Right hindlimb (tissue), 1 donor: ENCODE measurements around the gene RYR1.
"Not testable (repeated sequence)": the region's sequence is repeated elsewhere in the genome, so short reads cannot be mapped to it uniquely, and the experiment has no call there.

Experiments
- DNase-seq: peaks from one replicate; pipeline ENCODE4 v3.0.0-alpha.2; 2018

Gene RYR1

DNA sequence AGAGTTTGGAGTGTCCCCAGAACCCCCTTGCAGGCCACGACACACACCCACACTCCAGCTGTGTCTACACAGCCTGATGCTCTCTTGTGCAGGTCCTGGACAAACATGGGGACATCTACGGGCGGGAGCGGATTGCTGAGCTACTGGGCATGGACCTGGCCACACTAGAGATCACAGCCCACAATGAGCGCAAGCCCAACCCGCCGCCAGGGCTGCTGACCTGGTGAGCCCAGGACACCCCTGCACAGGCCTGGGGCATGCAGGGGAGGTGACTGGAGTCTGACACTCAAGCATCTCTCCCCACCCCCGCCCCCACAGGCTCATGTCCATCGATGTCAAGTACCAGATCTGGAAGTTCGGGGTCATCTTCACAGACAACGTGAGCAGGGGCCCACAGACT, 144.3 kb downstream of the RYR1 start:
- DNase-seq: no peak

- not testable (repeated sequence) for DNase-seq
These were observed 145.8 kb downstream of the RYR1 start for GRCh38 chr19:38579304-38579703.

DNA sequence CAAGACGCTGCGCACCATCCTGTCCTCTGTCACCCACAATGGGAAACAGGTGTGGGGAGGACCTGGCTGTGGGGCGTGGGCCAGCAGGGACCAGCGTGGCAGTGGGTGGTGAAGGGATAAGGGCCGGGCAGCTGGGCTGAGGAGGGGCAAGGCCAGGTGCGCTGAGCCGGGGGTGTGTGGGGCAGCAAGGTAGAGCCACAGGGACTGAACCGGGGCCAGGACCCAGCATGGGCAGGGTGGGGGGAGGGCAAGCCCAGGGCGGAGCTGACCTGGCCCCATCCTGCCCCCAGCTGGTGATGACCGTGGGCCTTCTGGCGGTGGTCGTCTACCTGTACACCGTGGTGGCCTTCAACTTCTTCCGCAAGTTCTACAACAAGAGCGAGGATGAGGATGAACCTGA, 146.6 kb downstream of the RYR1 start:
- DNase-seq: no peak

DNA sequence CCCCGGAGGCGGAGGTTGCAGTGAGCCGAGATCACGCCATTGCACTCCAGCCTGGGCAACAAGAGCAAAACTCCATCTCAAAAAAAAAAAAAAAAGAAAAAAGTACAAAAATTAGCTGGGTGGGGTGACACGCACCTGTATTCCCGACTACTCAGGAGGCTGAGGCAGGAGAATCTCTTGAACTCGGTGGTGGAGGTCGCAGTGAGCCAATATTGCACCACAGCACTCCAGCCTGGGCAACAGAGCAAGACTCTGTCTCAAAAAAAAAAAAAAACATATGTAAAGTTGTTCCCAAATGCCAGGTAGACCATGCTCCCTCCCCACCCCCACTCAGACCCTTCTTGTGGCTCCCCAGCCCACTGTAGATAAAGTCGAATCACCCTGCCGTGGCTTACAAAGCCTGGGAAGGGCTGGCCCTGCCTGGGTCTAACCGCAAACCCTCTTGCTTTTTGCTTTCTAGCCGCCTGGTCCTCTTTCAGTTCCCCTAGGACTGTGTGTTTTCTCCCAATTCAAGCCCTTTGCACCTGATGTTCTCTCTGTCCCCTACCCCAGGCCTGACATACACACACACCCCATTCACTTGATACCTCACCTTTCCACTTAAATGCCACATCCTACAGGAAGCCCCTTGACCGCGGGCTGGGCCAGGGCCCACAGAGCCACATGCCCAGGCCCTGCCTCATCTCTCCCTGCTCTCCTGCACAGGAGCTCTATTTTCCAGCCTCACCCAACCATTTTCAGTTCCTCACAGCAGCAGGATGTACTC, 149.9 kb downstream of the RYR1 start:
- no peak for DNase-seq

- DNase-seq: no peak
These were observed 150.5 kb downstream of the RYR1 start for GRCh38 chr19:38583985-38584305.

DNA sequence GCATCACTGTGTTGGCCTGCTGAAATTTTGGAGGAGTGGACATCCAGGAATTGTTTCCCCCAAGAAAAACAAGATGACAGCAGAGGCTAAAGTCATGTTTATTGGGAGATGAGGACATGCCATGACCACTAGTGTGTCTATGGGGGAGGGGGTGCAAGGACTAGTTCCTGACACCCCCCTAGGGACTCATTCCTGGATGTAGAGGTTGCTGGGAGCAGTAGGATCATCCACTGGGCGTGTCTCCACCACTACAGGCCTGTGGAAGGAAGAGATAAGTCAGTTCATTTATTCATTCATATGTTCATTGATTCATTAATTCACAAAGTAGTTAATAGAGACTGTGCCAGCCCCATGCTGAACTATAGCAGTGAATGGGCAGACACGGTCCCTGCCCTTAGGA, 154.1 kb downstream of the RYR1 start:
- DNase-seq: no peak

DNA sequence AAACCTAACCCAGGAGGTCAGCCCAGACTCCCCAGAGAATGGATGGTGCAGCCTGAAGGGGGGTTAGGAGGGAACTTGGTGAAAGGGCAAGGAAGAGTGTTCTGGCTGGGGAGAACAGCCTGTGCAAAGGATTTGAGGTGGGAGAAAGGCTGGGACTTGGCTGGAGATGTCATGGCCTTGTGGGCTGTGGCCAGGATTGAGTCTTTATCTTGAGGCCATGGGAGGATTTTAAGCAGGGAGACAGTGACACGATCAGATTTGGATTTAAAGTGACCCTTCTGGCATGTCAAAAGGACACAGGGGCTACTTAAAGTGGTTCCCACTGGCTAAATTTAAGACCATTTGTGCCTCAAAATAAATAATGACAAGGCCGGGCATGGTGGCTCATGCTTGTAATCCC, 154.6 kb downstream of the RYR1 start:
- DNase-seq: no peak

DNA sequence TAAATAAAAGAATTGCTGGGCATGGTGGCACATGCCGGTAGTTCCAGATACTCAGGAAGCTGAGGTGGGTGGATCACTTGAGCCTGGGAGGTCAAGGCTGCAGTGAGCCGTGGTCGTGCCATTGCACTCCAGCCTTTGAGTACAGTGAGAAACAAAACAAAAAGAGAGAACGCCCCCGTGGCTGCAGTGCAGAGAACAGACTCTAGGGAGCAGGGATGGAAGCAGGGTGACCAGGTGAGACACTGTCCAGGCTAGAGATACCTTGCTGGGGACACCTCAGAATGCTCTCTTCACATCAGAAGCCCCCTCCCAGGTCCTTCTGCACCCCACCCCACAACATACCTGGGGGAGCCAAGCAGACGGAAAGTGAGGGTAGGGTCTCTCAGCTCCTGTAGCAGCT, 159.4 kb downstream of the RYR1 start:
- no peak for DNase-seq

- peak; percentile 49 for DNase-seq
These were observed 162.8 kb downstream of the RYR1 start for GRCh38 chr19:38596057-38596981.

DNA sequence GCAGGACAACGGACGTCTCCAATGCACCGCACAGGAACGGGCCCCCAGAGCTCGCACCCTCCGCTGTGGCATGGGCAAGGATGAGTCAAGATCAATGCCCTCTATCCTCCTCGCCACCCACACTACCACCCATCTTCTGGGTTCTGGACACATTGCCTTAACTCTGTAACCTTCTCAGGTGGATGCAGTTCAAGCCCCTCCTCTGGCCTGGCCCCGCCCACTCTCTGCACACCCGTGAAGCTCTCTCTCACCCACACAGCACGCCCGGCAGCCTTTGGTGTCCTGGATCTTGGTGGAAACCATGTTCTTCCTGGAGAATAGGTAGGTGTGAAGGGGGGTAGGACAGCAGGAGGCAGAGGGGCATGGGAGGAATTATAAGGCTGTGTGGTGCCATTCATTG, 163.6 kb downstream of the RYR1 start:
- no peak for DNase-seq

GRCh38 chr19:38599722-38600121, 166.2 kb downstream of the RYR1 start:
- no peak for DNase-seq

- DNase-seq: not testable (repeated sequence)
These were observed 169.4 kb downstream of the RYR1 start for GRCh38 chr19:38602856-38603255.

- no peak for DNase-seq
These were observed 172.6 kb downstream of the RYR1 start for GRCh38 chr19:38606131-38606530.

DNA sequence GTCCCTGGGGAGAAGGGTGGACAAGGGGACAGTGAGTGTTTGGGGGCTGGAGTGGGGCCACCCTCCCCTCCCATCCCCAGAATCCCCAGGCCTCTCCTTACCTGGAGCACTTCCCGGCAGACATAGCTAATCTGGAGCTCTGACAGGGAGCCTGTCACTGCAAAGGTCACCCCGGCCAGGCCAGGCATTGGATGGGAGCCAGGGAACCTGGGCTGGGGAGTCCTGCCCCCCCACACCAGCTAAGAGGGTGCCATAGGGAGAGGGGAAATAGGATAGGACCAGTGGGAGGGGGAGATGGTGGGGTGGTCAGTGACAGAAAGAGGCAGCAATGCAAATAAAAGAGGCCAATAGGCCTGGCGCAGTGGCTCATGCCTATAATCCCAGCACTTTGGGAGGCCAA, 180.8 kb downstream of the RYR1 start:
- DNase-seq: no peak

GRCh38 chr19:38615007-38615581, 181.6 kb downstream of the RYR1 start:
- DNase-seq: no peak

DNA sequence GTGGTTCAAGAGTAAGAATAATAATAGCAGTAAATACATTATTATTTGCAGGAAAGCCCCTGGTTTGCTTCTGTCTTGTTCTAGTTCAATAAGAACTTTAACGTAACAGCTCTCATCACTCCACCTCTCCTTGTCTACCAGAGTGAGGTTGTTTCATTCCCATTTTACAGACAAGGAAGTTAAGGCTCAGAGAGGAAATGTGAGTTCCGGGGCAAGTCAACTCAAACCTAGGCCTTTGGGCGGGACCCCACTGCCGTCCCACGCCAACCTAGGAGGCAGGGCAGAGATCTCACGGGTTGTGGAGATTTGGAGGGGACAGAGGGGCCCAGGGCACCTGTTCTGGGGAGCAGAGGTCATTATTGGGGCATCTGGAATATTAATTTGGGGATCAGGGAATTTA, 182.8 kb downstream of the RYR1 start:
- no peak for DNase-seq

DNA sequence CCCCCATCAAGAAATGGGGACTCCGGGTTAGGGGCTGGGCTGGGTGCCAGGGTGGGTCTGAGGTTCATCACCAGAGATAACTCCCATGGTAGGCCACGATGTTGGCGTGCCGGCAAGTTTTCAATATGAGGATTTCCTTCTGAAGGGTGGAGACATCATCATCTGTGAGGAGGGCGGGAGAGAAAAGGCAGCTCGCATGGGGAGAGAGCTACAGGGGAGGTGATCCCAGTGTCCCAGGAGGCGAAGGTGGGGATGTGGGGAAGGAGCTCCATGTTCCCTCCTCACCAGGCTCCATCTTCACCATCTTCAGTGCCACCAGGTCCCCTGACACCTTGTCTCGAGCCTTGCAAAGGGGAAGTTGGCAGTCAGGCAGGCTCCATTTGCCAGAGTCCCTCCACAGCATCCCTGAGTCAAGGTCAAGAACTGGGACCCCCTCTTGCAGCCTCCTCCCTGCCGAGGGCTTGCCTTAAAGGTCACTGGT, 183.8 kb downstream of the RYR1 start:
- DNase-seq: no peak

- DNase-seq: peak; percentile 33
These were observed 184.5 kb downstream of the RYR1 start, which contains the start of gene MAP4K1 for GRCh38 chr19:38617764-38618589. MAP4K1 (minus strand) TSS chr19:38617953; CDS start chr19:38617895, 58 bp downstream.

- peak; percentile 99 for DNase-seq
These were observed 185.3 kb downstream of the RYR1 start, which contains the start of gene EIF3K for GRCh38 chr19:38618590-38619360. EIF3K (plus strand) TSS chr19:38619188; CDS start chr19:38619269, 81 bp downstream.

DNA sequence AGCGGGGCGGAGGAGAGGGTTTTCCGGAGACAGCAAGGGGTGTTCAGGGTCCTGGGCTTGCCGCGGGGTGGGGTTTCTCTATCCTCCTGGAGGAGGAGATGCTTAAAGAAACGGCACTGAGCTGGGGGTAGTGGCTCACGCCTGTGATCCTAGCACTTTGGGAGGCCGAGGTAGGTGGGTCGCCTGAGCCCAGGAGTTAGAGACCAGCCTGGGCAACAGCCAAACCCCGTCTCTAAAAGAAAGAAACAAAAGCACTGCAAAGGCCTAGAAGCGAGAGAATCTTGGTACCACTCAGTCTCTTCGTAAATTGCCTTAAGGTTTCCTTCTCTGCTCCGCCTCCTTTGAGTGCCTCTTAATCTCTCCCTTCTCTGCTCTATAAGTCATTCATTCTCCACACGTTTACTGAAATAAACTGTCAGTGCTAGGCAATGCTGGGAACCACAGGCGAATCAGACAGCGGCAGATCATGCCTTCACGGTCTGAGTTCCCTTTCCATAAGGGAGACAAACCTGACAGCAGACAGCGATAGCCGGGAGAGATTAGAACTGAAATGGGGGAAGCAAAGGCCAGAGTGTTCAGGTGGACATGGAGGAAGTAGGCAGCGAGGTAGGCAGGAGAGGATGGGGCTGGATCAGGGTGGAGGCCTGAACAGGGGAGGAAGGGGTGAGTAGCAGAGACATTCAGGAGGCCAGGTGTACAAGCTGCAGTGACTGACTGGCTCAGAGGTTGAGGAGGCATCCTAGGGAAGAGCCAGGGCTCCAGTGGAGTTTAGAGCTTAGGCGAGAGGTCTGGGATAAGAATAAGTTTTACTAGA, 186.1 kb downstream of the RYR1 start:
- DNase-seq: no peak

DNA sequence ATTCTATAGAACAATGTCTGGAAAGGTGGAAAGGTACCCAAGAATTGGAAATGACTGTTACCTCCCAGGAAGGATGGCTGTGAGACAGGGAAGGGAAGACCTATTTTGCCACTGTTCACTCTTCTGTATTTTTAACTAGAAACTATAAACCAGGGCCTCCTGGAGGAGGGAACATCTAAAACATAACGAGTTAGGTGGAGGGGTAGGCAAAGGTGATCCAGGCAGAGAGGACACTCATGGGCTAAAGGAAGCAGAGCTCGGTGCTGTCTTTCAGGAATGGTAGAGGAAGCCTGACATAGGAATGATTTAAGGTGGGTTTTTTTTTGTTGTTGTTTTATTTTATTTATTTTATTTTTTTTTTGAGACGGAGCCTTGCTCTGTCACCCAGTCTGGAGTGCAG, 191.3 kb downstream of the RYR1 start:
- no peak for DNase-seq
